ENCODE data around the gene CHAD. TPM values are rescaled to one million over a fixed set of nuclear protein-coding genes. Genes with fewer than 3 reads are reported as not detected.

The CHAD gene
- total and polyA plus RNA-seq, 2 of the 13 experiments (the other 11 are each of a cell fraction or from before 2014, with no cell fraction given): 1.4 TPM; not detected in 1

GRCh38 chr17:50478391-50479381 is 10.0 kb upstream of the CHAD start, which contains the start of gene RSAD1 (continued):
- TF ChIP-seq IKZF1 (IDR thresholded peaks at IDR 0.05) (no peak), AHR (CRISPR knock-in tag; IDR thresholded peaks at IDR 0.05) (no peak; the same call in 1 of the 2 replicates), ZNF274 (CRISPR knock-in tag; IDR thresholded peaks at IDR 0.05) (0 out of 2 replicates have a peak, but pooled peaks have one; percentile 38), ZNF513 (CRISPR knock-in tag; conservative IDR thresholded peaks at IDR 0.05) (peak; percentile 9; the same call in 1 of the 2 replicates), NCOA1 (CRISPR knock-in tag; IDR thresholded peaks at IDR 0.05) (no peak), HNRNPK (IDR thresholded peaks at IDR 0.05; ENCODE audit: low read depth, low read length, poor library complexity, severe bottlenecking) (peak; percentile 32), ZNF207 (IDR thresholded peaks at IDR 0.05; ENCODE audit: borderline replicate concordance) (no peak), CREB1 (IDR thresholded peaks at IDR 0.05) (peak; percentile 49; the same call in 1 of the 2 replicates), CREB1 (CRISPR knock-in tag; IDR thresholded peaks at IDR 0.05) (no peak), TOPORS (CRISPR knock-in tag; IDR thresholded peaks at IDR 0.05) (peak; percentile 98), ZNF253 (CRISPR knock-in tag; IDR thresholded peaks at IDR 0.05; ENCODE audit: borderline replicate concordance) (peak; percentile 85; the same call in 1 of the 2 replicates), ETV6 (CRISPR knock-in tag; conservative IDR thresholded peaks at IDR 0.05) (no peak; the same call in 1 of the 2 replicates), TFAP4 (IDR thresholded peaks at IDR 0.05; ENCODE audit: borderline replicate concordance, low read depth) (no peak; the same call in 1 of the 2 replicates), HOXA5 (CRISPR knock-in tag; IDR thresholded peaks at IDR 0.05) (peak; percentile 82), ZMYM2 (CRISPR knock-in tag; IDR thresholded peaks at IDR 0.05) (0 out of 2 replicates have a peak, but pooled peaks have one; percentile 18), SNAPC2 (CRISPR knock-in tag; IDR thresholded peaks at IDR 0.05) (peak; percentile 89), ZNF484 (CRISPR knock-in tag; IDR thresholded peaks at IDR 0.05; ENCODE audit: borderline replicate concordance, low read depth) (peak; percentile 44; the same call in 1 of the 2 replicates), HNF4A (CRISPR knock-in tag; IDR thresholded peaks at IDR 0.05) (peak; percentile 31; the same call in 1 of the 2 replicates), ZNF264 (CRISPR knock-in tag; IDR thresholded peaks at IDR 0.05) (no peak; the same call in none of the 2 replicates), MAFK (conservative IDR thresholded peaks at IDR 0.05 in 1 of 2, IDR thresholded peaks at IDR 0.05 in 1 of 2; ENCODE audit: low read length in 2 of 2) (no peak)
- TF ChIP-seq, protein P1, sequence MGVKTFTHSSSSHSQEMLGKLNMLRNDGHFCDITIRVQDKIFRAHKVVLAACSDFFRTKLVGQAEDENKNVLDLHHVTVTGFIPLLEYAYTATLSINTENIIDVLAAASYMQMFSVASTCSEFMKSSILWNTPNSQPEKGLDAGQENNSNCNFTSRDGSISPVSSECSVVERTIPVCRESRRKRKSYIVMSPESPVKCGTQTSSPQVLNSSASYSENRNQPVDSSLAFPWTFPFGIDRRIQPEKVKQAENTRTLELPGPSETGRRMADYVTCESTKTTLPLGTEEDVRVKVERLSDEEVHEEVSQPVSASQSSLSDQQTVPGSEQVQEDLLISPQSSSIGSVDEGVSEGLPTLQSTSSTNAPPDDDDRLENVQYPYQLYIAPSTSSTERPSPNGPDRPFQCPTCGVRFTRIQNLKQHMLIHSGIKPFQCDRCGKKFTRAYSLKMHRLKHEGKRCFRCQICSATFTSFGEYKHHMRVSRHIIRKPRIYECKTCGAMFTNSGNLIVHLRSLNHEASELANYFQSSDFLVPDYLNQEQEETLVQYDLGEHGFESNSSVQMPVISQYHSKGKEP (CRISPR knock-in tag; IDR thresholded peaks at IDR 0.05): no peak
- TF ChIP-seq, protein P2, sequence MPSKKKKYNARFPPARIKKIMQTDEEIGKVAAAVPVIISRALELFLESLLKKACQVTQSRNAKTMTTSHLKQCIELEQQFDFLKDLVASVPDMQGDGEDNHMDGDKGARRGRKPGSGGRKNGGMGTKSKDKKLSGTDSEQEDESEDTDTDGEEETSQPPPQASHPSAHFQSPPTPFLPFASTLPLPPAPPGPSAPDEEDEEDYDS (CRISPR knock-in tag; IDR thresholded peaks at IDR 0.05): no peak; the same call in none of the 2 replicates
- TF ChIP-seq, protein P3, sequence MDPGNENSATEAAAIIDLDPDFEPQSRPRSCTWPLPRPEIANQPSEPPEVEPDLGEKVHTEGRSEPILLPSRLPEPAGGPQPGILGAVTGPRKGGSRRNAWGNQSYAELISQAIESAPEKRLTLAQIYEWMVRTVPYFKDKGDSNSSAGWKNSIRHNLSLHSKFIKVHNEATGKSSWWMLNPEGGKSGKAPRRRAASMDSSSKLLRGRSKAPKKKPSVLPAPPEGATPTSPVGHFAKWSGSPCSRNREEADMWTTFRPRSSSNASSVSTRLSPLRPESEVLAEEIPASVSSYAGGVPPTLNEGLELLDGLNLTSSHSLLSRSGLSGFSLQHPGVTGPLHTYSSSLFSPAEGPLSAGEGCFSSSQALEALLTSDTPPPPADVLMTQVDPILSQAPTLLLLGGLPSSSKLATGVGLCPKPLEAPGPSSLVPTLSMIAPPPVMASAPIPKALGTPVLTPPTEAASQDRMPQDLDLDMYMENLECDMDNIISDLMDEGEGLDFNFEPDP (CRISPR knock-in tag; conservative IDR thresholded peaks at IDR 0.05): no peak
